ENCODE results near the gene SULT2A1. TPM values are rescaled to one million over a fixed set of nuclear protein-coding genes. Genes with fewer than 3 reads are reported as not detected.
A peak's percentile ranks its signal among the peaks of the same experiment; 100 is the strongest.

Gene SULT2A1
- total and polyA plus RNA-seq, 10 donors, result 0.19 TPM; not detected in 9

- H3K27ac ChIP-seq, result no peak overlapping the region
- H3K9me3 ChIP-seq, result peaks cover 0 to 7% (median 2%) of the 10 kb centered on the region in 8 donors
- DNase-seq, result no peak
- H3K27me3 ChIP-seq (replicated peaks in 1 of 7), result peaks cover 0 to 13% (median 0%) of the 10 kb centered on the region in 7 donors
- no peak overlapping the region for H3K4me3 ChIP-seq
- intact Hi-C loops (cut with DNase I; ENCODE audit: low total_unique reads), result no loop called here
- TF ChIP-seq CTCF (IDR thresholded peaks at IDR 0.05 in 8 of 11, conservative IDR thresholded peaks at IDR 0.05 in 3 of 11) (no peak), POLR2AphosphoS5 (IDR thresholded peaks at IDR 0.05) (no peak), POLR2A (IDR thresholded peaks at IDR 0.05) (no peak)
- no peaks in the 10 kb centered on the region for H3K36me3 ChIP-seq
- 65 to 77% (median 74%) methylated on average over 7 of the region's 7 CpGs for WGBS, 5 donors
- H3K4me1 ChIP-seq, result no peaks in the 10 kb centered on the region
Measured at GRCh38 chr19:47901370-47901769, 15.3 kb upstream of the SULT2A1 start.

- Histone ChIP-seq H3K27ac (no peak overlapping the region), H3K27me3 (replicated peaks in 1 of 7) (peaks cover 0 to 13% (median 0%) of the 10 kb centered on the region in 7 donors), H3K36me3 (no peaks in the 10 kb centered on the region), H3K4me1 (no peaks in the 10 kb centered on the region), H3K9me3 (peaks cover 0 to 20% (median 11%) of the 10 kb centered on the region in 8 donors), H3K4me3 (no peak overlapping the region)
- 92 to 95% (median 94%) methylated on average over 8 of the region's 8 CpGs for WGBS, 5 donors
- TF ChIP-seq POLR2A (IDR thresholded peaks at IDR 0.05) (no peak), CTCF (IDR thresholded peaks at IDR 0.05 in 8 of 11, conservative IDR thresholded peaks at IDR 0.05 in 3 of 11) (no peak), POLR2AphosphoS5 (IDR thresholded peaks at IDR 0.05) (no peak)
- DNase-seq, result no peak
- intact Hi-C loops (cut with DNase I; ENCODE audit: low total_unique reads), result no loop called here
Measured at GRCh38 chr19:47899335-47899734, 13.2 kb upstream of the SULT2A1 start.

- no peaks in the 10 kb centered on the region for H3K36me3 ChIP-seq
- peaks cover 0 to 9% (median 0%) of the 10 kb centered on the region in 7 donors for H3K27me3 ChIP-seq (replicated peaks in 1 of 7)
- H3K4me3 ChIP-seq, result no peak overlapping the region
- TF ChIP-seq POLR2AphosphoS5 (IDR thresholded peaks at IDR 0.05), result peak in 1 of 3 donors; percentile 66
- TF ChIP-seq POLR2A (IDR thresholded peaks at IDR 0.05), result no peak
- 55 to 66% (median 63%) methylated on average over 9 of the region's 9 CpGs for WGBS, 5 donors
- no peaks in the 10 kb centered on the region for H3K4me1 ChIP-seq
- peak overlapping the region in 3 of 8 donors; percentile 16 to 66 (median 58) for H3K27ac ChIP-seq
- no peak for DNase-seq
- intact Hi-C loops (cut with DNase I; ENCODE audit: low total_unique reads), result no loop called here
- peaks cover 0 to 27% (median 16%) of the 10 kb centered on the region in 8 donors for H3K9me3 ChIP-seq
Measured at GRCh38 chr19:47897861-47898260, 11.7 kb upstream of the SULT2A1 start.

- Histone ChIP-seq H3K36me3 (no peaks in the 10 kb centered on the region), H3K27me3 (replicated peaks in 1 of 7) (peaks cover 0 to 7% (median 0%) of the 10 kb centered on the region in 7 donors), H3K4me1 (no peaks in the 10 kb centered on the region), H3K4me3 (no peak overlapping the region), H3K9me3 (peaks cover 0 to 37% (median 27%) of the 10 kb centered on the region in 8 donors), H3K27ac (no peak overlapping the region)
- WGBS, 5 donors, result 87 to 97% (median 95%) methylated on average over 5 of the region's 5 CpGs
- no peak for DNase-seq
- TF ChIP-seq POLR2AphosphoS5 (IDR thresholded peaks at IDR 0.05) (no peak), POLR2A (IDR thresholded peaks at IDR 0.05) (no peak), CTCF (IDR thresholded peaks at IDR 0.05 in 8 of 11, conservative IDR thresholded peaks at IDR 0.05 in 3 of 11) (no peak)
- intact Hi-C loops (cut with DNase I; ENCODE audit: low total_unique reads), result no loop called here
Measured at GRCh38 chr19:47896773-47897172, 10.7 kb upstream of the SULT2A1 start.

All from spleen (tissue), 11 donors.